Bronchial epithelial cell (primary cell): Measurements from ENCODE around the gene SRGAP1. TPM values are rescaled to one million over a fixed set of nuclear protein-coding genes. Genes with fewer than 3 reads are reported as not detected.
"Not testable (repeated sequence)": the region's sequence is repeated elsewhere in the genome, so short reads cannot be mapped to it uniquely, and the experiment has no call there.

Experiments
- DNase-seq: peaks from one replicate; pipeline ENCODE4 v3.0.0-alpha.2; 2010; ENCODE audit warnings: low read depth
- FAIRE-seq: peaks from 2 replicates; lab custom pipeline; 2011; peaks lifted over from hg19 to GRCh38; lab: Jason Lieb, UNC
- H3K27me3 ChIP-seq: 2 replicates; pipeline ENCODE4 v1.5.1; 2011; ENCODE audit warnings: low read length; ENCODE audit not compliant: control insufficient read depth, insufficient read depth
- H3K36me3 ChIP-seq: 2 replicates; pipeline ENCODE4 v1.5.1; 2011; ENCODE audit warnings: low read length; ENCODE audit not compliant: control insufficient read depth, insufficient read depth
- H3K4me3 ChIP-seq: 2 replicates; pipeline ENCODE4 v1.5.1; 2011; ENCODE audit warnings: mild to moderate bottlenecking, low read depth, low read length, control low read depth
- CTCF ChIP-seq: IDR thresholded peaks from 2 replicates; pipeline ENCODE4 v1.5.1; 2011; ENCODE audit warnings: mild to moderate bottlenecking, moderate library complexity, low read length, control low read depth, inconsistent platforms; ENCODE audit not compliant: insufficient read depth, severe bottlenecking
- total RNA-seq: library from RNA; depleted of rRNA; stranded (reverse); fragments of >200 nt; gene quantifications from 2 replicates; pipeline ENCODE4 v1.2.1, GENCODE V29; 2014

SRGAP1 gene
- total RNA-seq, 1 donor from 2014 or later: 4.5 TPM

DNA sequence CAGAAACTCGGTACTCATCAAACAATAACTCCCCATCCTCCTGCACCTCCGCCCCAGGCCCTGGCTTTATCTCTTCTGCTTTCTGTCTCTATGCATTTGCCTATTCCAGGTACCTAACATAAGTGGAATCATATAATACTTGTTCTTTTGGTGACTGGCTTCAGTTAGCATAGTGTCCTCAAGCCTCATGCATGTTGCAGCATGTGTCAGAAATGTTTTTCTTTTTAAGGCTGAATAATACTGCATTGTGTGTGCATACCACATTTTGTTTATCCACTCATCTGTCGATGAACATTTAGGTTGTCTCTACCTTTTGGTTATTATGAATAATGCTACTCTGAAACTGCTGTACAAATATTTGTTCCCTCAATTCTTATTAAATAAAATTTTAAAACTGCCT is 260.5 kb downstream of the SRGAP1 start:
- no peaks in the 10 kb centered on the region for H3K36me3 ChIP-seq
- TF ChIP-seq CTCF: no peak
- no peak for FAIRE-seq
- peak; percentile 87 for DNase-seq
- no peak overlapping the region for H3K4me3 ChIP-seq
- no peaks in the 10 kb centered on the region for H3K27me3 ChIP-seq

- no peaks in the 10 kb centered on the region for H3K36me3 ChIP-seq
- TF ChIP-seq CTCF: no peak
- FAIRE-seq: no peak
Observed at GRCh38 chr12:64107776-64108175, 263.3 kb downstream of the SRGAP1 start.

DNA sequence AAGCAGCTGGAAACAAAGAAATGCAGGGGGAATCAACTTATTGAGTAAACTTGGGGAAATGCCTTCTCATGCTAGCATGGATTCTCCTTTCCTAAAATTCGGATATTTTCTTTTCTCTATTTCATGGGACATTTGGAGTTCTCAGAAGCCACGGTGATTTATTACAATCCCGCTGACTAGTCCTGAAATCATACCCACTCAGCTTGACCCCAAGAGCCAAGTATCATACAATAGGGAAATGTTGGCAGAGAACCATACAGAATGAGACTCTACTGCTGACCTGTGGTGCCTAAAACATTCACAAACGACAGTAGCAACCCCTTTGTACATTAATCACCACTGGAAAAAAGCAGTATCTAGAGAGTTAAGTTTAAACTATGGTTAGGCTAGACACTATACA is 265.2 kb downstream of the SRGAP1 start:
- no peaks in the 10 kb centered on the region for H3K36me3 ChIP-seq
- FAIRE-seq (no peak), DNase-seq (no peak)
- no peaks in the 10 kb centered on the region for H3K27me3 ChIP-seq
- no peak for TF ChIP-seq CTCF
- H3K4me3 ChIP-seq: no peak overlapping the region

More at GRCh38 chr12:64107776-64108175, 263.3 kb downstream of the SRGAP1 start:
- no peaks in the 10 kb centered on the region for H3K27me3 ChIP-seq
- no peak for DNase-seq
- no peak overlapping the region for H3K4me3 ChIP-seq

- Histone ChIP-seq H3K27me3 (no peaks in the 10 kb centered on the region), H3K4me3 (no peak overlapping the region), H3K36me3 (peaks cover 3% of the 10 kb centered on the region)
- DNase-seq (no peak), FAIRE-seq (no peak)
- TF ChIP-seq CTCF: no peak
Observed at GRCh38 chr12:64110864-64111263, 266.4 kb downstream of the SRGAP1 start.

- H3K4me3 ChIP-seq: no peak overlapping the region
- FAIRE-seq (no peak), DNase-seq (no peak)
- no peaks in the 10 kb centered on the region for H3K27me3 ChIP-seq
- no peak for TF ChIP-seq CTCF
- peaks cover 3% of the 10 kb centered on the region for H3K36me3 ChIP-seq
Observed at GRCh38 chr12:64116969-64117368, 272.5 kb downstream of the SRGAP1 start.

GRCh38 chr12:64120568-64120967 is 276.1 kb downstream of the SRGAP1 start:
- no peak overlapping the region for H3K4me3 ChIP-seq
- peaks cover 4% of the 10 kb centered on the region for H3K36me3 ChIP-seq
- no peak for TF ChIP-seq CTCF
- H3K27me3 ChIP-seq: no peaks in the 10 kb centered on the region
- no peak for FAIRE-seq
- peak; percentile 84 for DNase-seq

- not testable (repeated sequence) for H3K4me3 ChIP-seq, DNase-seq, FAIRE-seq, H3K27me3 ChIP-seq, H3K36me3 ChIP-seq
Observed at GRCh38 chr12:64121086-64121485, 276.6 kb downstream of the SRGAP1 start.
